SU-DHL-6 (cell line): ENCODE results near the gene CARHSP1.
A peak's percentile ranks its signal among the peaks of the same experiment; 100 is the strongest.

Experiments used
- H2AFZ ChIP-seq: fragments of 200-600 bp; sonication (generic); 2 replicates; pipeline ENCODE4 v1.6.1; 2014; ENCODE audit warnings: low read depth, mild to moderate bottlenecking, moderate library complexity, mixed read lengths, antibody characterized with exemption, low read length; ENCODE audit not compliant: severe bottlenecking
- H3F3A ChIP-seq: fragments of 200-600 bp; shearing (Covaris generic); 2 replicates; pipeline ENCODE4 v1.6.0; 2016; ENCODE audit warnings: antibody characterized with exemption, mild to moderate bottlenecking; ENCODE audit not compliant: insufficient read depth
- H3K27ac ChIP-seq: fragments of 200-600 bp; sonication (generic); 2 replicates; pipeline ENCODE4 v1.5.1; 2016; ENCODE audit warnings: low read depth, mild to moderate bottlenecking, low read length, moderate library complexity, mixed read lengths
- H3K27me3 ChIP-seq: fragments of 200-600 bp; sonication (generic), shearing (Covaris generic); 2 replicates; pipeline ENCODE4 v1.6.0; 2014; ENCODE audit warnings: mild to moderate bottlenecking, low read length
- H3K36me3 ChIP-seq: fragments of 200-600 bp; sonication (generic); 2 replicates; pipeline ENCODE4 v1.6.1; 2014; ENCODE audit warnings: mild to moderate bottlenecking, low read length, mixed read lengths
- H3K4me2 ChIP-seq: fragments of 300-600, 200-600 bp; shearing (Covaris generic), sonication (generic); 2 replicates; pipeline ENCODE4 v1.6.0; 2014; ENCODE audit warnings: low read length, low read depth, mild to moderate bottlenecking; ENCODE audit not compliant: poor library complexity, severe bottlenecking
- H3K4me3 ChIP-seq: fragments of 200-600 bp; sonication (generic); 2 replicates; pipeline ENCODE4 v1.5.1; 2014; ENCODE audit warnings: antibody characterized with exemption, low read length, mild to moderate bottlenecking, mixed read lengths; ENCODE audit not compliant: insufficient read depth, poor library complexity, severe bottlenecking
- H3K79me2 ChIP-seq: fragments of 200-600 bp; sonication (generic); 2 replicates; pipeline ENCODE4 v1.6.1; 2014; ENCODE audit warnings: mild to moderate bottlenecking, low read length, moderate library complexity; ENCODE audit not compliant: insufficient read depth
- H3K9ac ChIP-seq: fragments of 200-600 bp; sonication (generic); 2 replicates; pipeline ENCODE4 v1.7.0; 2014; ENCODE audit warnings: mild to moderate bottlenecking, low read length
- H3K9me2 ChIP-seq: fragments of 200-600 bp; sonication (generic); replicated peaks from 2 replicates; pipeline ENCODE4 v1.6.1; 2014; ENCODE audit warnings: low read length; ENCODE audit not compliant: insufficient read depth
- H3K9me3 ChIP-seq: fragments of 200-600 bp; sonication (generic); 2 replicates; pipeline ENCODE4 v1.6.1; 2014; ENCODE audit warnings: low read length, mixed read lengths; ENCODE audit not compliant: insufficient read depth
- H4K20me1 ChIP-seq: fragments of 200-600 bp; sonication (generic); 2 replicates; pipeline ENCODE4 v1.6.1; 2014; ENCODE audit warnings: low read depth, mild to moderate bottlenecking, antibody characterized with exemption, low read length, moderate library complexity, mixed read lengths
- EZH2phosphoT487 ChIP-seq: fragments of 200-600 bp; sonication (generic), shearing (Covaris generic); conservative IDR thresholded peaks from 2 replicates; pipeline ENCODE4 v1.6.1; 2018; ENCODE audit warnings: mild to moderate bottlenecking, antibody characterized with exemption, low read length, moderate library complexity, mixed read lengths
- TF ChIP-seq, protein P1 (sequence below): fragments of 200-600 bp; sonication (generic); IDR thresholded peaks from one replicate; pipeline ENCODE4 v1.5.1; 2017; ENCODE audit warnings: antibody characterized with exemption, mild to moderate bottlenecking, low read length, moderate library complexity; ENCODE audit not compliant: insufficient read depth, poor library complexity, severe bottlenecking

The CARHSP1 gene

DNA sequence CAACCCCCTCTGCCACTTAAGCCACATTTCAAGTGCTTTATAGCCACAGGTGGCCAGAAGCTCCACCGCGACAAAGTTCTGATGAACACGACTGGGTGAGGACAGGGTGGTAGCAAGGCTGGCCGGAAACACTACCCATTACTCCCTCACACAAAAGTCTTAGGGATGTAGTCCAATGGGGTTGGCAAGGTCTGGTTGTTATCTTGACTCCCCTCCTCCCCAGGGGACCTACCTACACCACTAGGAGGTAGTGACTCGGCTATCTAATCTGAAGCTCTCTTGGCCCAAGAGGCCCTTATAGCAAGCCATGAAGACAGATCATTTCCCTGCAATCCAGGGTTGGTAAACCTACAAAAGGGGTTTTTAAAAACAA, 21.7 kb upstream of the CARHSP1 start:
- no peaks in the 10 kb centered on the region for H4K20me1 ChIP-seq
- no peaks in the 10 kb centered on the region for H3K79me2 ChIP-seq
- peaks cover 11% of the 10 kb centered on the region for H3K36me3 ChIP-seq
- no peak overlapping the region for H3K4me2 ChIP-seq
- TF ChIP-seq, protein P1, sequence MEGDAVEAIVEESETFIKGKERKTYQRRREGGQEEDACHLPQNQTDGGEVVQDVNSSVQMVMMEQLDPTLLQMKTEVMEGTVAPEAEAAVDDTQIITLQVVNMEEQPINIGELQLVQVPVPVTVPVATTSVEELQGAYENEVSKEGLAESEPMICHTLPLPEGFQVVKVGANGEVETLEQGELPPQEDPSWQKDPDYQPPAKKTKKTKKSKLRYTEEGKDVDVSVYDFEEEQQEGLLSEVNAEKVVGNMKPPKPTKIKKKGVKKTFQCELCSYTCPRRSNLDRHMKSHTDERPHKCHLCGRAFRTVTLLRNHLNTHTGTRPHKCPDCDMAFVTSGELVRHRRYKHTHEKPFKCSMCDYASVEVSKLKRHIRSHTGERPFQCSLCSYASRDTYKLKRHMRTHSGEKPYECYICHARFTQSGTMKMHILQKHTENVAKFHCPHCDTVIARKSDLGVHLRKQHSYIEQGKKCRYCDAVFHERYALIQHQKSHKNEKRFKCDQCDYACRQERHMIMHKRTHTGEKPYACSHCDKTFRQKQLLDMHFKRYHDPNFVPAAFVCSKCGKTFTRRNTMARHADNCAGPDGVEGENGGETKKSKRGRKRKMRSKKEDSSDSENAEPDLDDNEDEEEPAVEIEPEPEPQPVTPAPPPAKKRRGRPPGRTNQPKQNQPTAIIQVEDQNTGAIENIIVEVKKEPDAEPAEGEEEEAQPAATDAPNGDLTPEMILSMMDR, result no peak
- TF ChIP-seq EZH2phosphoT487, result no peak
- peaks cover 10% of the 10 kb centered on the region for H3F3A ChIP-seq
- H3K9ac ChIP-seq, result no peak overlapping the region
- no peaks in the 10 kb centered on the region for H3K27me3 ChIP-seq
- H2AFZ ChIP-seq, result no peak overlapping the region
- no peak overlapping the region for H3K4me3 ChIP-seq
- peak overlapping the region; percentile 84 for H3K27ac ChIP-seq
- no peaks in the 10 kb centered on the region for H3K9me2 ChIP-seq
- no peaks in the 10 kb centered on the region for H3K9me3 ChIP-seq

- Histone ChIP-seq H3K36me3 (peaks cover 6% of the 10 kb centered on the region; the same call in 1 of the 2 replicates), H2AFZ (no peak overlapping the region), H3K4me2 (no peak overlapping the region), H3K9me3 (no peaks in the 10 kb centered on the region), H3K9me2 (no peaks in the 10 kb centered on the region), H3F3A (peaks cover 10% of the 10 kb centered on the region), H3K27ac (0 out of 2 replicates have a peak overlapping the region, but pooled peaks have one; percentile 84), H3K79me2 (no peaks in the 10 kb centered on the region), H3K4me3 (no peak overlapping the region), H4K20me1 (no peaks in the 10 kb centered on the region), H3K27me3 (no peaks in the 10 kb centered on the region), H3K9ac (no peak overlapping the region)
- TF ChIP-seq EZH2phosphoT487, result no peak
- TF ChIP-seq, protein P1, result no peak
Measured at GRCh38 chr16:8889893-8890548, 21.2 kb upstream of the CARHSP1 start.

DNA sequence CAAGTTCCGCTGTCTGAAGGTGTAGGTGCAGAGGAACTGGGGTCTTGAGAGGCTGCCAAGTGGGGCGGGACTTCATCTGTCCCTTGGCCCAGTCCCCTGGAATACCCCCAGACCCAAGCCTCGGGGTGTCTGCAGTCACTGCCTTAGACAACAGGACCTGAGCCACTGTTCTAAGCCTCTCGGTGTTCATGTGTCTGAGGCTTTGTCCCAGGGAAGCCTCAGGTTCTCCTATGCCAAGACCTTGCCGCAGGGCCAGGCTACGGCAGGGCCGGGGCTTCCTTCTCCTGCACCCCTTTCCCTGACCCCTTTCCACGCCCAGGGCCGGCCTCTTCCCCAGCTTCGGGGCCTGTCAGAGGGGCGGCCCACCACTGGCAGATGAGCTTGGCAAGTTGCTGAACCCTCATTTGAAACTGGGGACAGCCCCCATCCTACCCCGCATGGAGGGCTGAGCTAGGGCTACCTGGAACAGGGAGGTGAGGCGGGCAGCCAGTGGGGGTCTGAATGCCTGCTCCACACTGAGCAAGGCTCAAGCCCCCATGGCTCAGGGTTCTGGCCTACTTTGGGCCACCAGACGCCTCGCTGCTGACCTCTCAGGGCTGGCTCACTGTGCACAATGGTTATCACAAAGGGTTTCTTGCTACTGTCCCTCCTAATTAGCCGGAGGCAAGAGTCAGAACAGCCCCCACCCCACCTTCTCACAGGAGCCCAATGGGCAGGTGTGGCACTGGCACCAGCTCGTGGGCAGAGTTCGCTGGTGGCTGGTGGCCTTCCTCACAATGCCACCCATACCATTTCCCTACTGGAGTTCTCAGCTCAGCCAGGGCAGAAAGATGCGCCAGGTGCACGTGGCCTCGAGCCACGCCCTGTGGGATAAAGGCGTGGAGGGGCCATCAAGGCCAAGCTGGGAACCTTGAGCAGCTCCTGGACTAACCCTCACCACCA, 20.4 kb upstream of the CARHSP1 start:
- H3K36me3 ChIP-seq, result no peaks in the 10 kb centered on the region
- no peak overlapping the region for H3K4me2 ChIP-seq
- no peaks in the 10 kb centered on the region for H3K9me2 ChIP-seq
- H3K9me3 ChIP-seq, result no peaks in the 10 kb centered on the region
- no peak overlapping the region for H3K9ac ChIP-seq
- H3K79me2 ChIP-seq, result no peaks in the 10 kb centered on the region
- no peaks in the 10 kb centered on the region for H3K27me3 ChIP-seq
- no peak overlapping the region for H3K4me3 ChIP-seq
- H4K20me1 ChIP-seq, result no peaks in the 10 kb centered on the region
- no peak overlapping the region for H3K27ac ChIP-seq
- no peak overlapping the region for H2AFZ ChIP-seq
- no peak for TF ChIP-seq EZH2phosphoT487
- TF ChIP-seq, protein P1, result no peak
- H3F3A ChIP-seq, result peaks cover 10% of the 10 kb centered on the region
